Right cardiac atrium (tissue), 5 donors: ENCODE measurements around the gene CD99. TPM values are rescaled to one million over a fixed set of nuclear protein-coding genes. Genes with fewer than 3 reads are reported as not detected.
"Not testable (repeated sequence)": the region's sequence is repeated elsewhere in the genome, so short reads cannot be mapped to it uniquely, and the experiment has no call there.

ENCODE experiments used
- ATAC-seq, 2 donors: fragments of 200-7000 bp; cut with Tn5 transposase; one replicate each; pipeline versions ENCODE4 v1.8.0 to v1.9.1; 2020; ENCODE audit warnings: moderate library complexity in 2 of 2, mild to moderate bottlenecking in 1 of 2
- DNase-seq, 3 donors: peaks; one replicate each; pipeline ENCODE4 v3.0.0-alpha.2; 2020
- H3K27ac ChIP-seq: one replicate; pipeline ENCODE4 v1.5.1; 2013; ENCODE audit warnings: mild to moderate bottlenecking, low read length, control low read depth, moderate library complexity
- H3K27me3 ChIP-seq: one replicate; pipeline ENCODE4 v1.6.1; 2013; ENCODE audit not compliant: control insufficient read depth, insufficient read depth
- H3K4me1 ChIP-seq: one replicate; pipeline ENCODE4 v1.6.1; 2013; ENCODE audit warnings: low read length; ENCODE audit not compliant: control insufficient read depth, insufficient read depth
- H3K4me3 ChIP-seq: one replicate; pipeline ENCODE4 v1.5.1; 2013; ENCODE audit warnings: low read length, control low read depth
- H3K9me3 ChIP-seq: one replicate; pipeline ENCODE4 v1.6.1; 2013; ENCODE audit warnings: low read length; ENCODE audit not compliant: control insufficient read depth
- WGBS: extraction: QIAGEN DNeasy Blood & Tissue Kit; methylation state at CpG from one replicate; pipeline ENCODE4 v1.1.7; 2013; 5-methylcytosine and 5-hydroxymethylcytosine counted together
- intact Hi-C, 4 donors: fragments of 100-400 bp; cut with DNase I; formaldehyde crosslinking; loops; one replicate each; pipeline versions ENCODE4 v1.11.0 to v1.14.0; 2022 to 2023
- polyA plus RNA-seq: library from polyadenylated mRNA; stranded (reverse); fragments of 200-250 nt; gene quantifications from one replicate; pipeline ENCODE4 v1.2.3, GENCODE V29; 2013
- total RNA-seq, 4 donors: library from RNA; stranded (reverse); fragmentation: NEBNext Ultra II Directional; extraction: Animal tissue kit (Norgen Biotek cat#: 25700); gene quantifications; one replicate each; pipeline ENCODE4 v1.2.1, GENCODE V29; 2021
- donor health status: healthy with polysubstance abuse.
- donor health status: DM: no; HTN: yes; CAD: no.
- donor health status: DM: no; HTN: no; CAD: no.
- donor health status: DM: no; HTN: yes; CAD: no; lungs with severe emphysema.
- donor health status: DM: yes; HTN: yes; CAD: no.

Gene CD99
- total and polyA plus RNA-seq, 5 donors, result 230 to 387 (median 337) TPM

DNA sequence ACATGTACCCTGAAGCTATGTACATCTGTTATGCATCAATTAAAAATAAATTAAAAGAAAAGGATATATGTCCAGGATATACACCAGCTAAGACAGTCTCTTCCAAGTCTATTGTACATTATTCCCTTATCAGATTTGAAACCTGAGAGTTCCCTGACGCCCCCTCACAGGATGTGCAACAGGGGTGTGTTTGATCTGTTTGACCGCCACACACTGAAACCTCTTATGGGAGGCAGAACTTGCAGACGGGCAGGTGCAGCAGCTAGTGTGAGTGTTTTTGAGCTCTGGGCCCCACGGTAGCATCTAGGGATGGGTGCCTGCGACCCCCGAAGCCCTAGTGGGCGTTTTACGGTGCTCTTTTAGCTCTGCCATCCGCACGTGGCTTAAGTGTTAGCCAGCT lies 65.5 kb downstream of the CD99 start:
- H3K4me3 ChIP-seq, result no peak overlapping the region
- WGBS, result 79% methylated on average over 10 of the region's 10 CpGs
- no peak overlapping the region for H3K27ac ChIP-seq
- DNase-seq (no peak), ATAC-seq (no peak)
- intact Hi-C loops, result no loop called here
- peaks cover 2% of the 10 kb centered on the region for H3K4me1 ChIP-seq
- H3K27me3 ChIP-seq, result no peaks in the 10 kb centered on the region
- no peaks in the 10 kb centered on the region for H3K9me3 ChIP-seq

DNA sequence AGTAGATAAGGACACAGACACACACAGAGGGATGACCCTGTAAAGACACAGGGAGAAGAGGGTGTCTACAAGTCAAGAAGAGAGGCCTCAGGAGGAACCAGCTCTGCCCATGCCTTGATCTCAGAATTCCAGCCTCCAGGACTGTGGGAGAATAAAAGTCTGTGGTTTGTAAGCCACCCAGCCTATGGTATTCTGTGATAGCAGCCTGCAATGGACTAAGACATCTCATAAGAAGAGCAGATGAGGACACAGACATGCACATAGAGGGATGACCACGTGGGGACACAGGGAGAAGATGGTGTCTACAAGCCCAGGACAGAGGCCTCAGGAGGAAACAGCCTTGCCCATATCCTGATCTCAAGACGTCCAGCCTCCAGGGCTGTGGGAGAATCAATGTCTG lies 70.2 kb downstream of the CD99 start:
- Histone ChIP-seq H3K27me3 (no peaks in the 10 kb centered on the region), H3K4me3 (no peak overlapping the region), H3K4me1 (peaks cover 2% of the 10 kb centered on the region), H3K9me3 (no peaks in the 10 kb centered on the region), H3K27ac (no peak overlapping the region)
- no peak for ATAC-seq
- no peak for DNase-seq
- 80% methylated on average over 2 of the region's 2 CpGs for WGBS
- intact Hi-C loops, result no loop called here

DNA sequence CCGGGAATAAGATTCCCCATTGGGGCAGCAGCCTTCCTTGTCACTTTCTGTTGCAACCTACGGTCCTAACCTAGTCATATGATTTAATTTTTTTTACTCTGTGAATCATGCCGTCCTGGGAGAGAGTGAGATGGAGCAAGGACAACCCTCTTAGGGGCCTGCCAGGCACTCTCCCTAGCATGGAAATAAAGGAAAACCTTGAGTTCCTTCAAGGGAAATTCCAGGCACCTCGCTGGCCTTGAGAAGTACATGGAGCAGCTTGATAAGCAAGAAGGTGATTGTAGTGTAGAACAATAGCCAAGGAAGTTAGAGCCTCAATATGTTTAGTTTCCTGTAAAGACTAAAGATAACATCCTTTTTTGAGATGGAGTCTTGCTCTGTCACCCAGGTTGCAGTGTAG lies 71.6 kb downstream of the CD99 start:
- H3K4me3 ChIP-seq, DNase-seq, H3K9me3 ChIP-seq, H3K4me1 ChIP-seq, intact Hi-C loops, H3K27ac ChIP-seq, H3K27me3 ChIP-seq: not testable (repeated sequence)
- 74% methylated on average over 4 of the region's 4 CpGs for WGBS
- ATAC-seq, result peak in 1 of 2 donors; percentile 51

DNA sequence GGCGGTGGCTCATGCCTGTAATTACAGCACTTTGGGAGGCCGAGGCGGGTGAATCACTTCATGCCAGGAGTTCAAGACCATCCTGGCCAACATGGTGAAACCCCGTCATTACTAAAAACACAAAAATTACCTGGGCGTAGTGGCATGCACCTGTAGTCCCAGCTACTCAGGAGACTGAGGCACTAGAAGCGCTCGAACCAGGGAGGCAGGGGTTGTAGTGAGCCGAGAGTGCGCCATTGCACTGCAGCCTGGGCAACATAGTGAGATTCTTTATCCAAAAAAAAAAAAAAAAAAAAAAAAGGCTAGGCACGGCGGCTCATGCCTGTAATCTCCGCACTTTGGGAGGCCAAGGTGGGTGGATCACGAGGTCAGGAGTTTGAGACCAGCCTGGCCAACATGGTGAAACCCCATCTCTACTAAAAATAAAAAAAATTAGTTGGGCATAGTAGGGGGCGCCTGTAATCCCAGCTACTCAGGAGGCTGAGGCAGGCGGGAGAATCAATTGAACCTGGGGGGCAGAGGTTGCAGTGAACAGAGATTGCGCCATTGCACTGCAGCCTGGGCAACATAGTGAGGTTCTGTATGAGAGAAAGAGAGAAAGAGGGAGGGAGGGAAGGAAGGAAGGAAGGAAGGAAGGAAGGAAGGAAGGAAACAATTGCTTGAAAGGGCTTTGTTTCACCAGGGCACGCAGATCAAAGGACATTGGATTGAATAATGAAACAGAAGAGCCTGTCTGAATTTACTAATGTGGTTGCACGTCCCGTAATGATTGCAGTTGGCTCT lies 73.9 kb downstream of the CD99 start:
- H3K4me3 ChIP-seq, H3K27me3 ChIP-seq, intact Hi-C loops, H3K27ac ChIP-seq, H3K4me1 ChIP-seq, DNase-seq, ATAC-seq, H3K9me3 ChIP-seq: not testable (repeated sequence)
- WGBS, result 86% methylated on average over 19 of the region's 19 CpGs

DNA sequence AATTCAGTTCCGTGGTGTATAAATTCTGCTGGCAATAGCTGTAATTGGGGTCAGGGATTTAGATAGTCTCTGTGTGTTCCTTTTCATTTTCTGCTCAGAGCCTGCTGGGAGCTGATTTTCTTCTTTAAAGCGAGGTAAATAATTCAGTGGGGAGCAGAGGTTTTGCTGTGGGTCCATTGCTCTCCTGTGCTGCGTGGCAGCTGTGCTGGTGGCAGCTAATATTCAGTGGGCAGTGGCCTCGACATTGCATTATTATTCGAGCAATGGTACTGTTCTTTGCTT lies 74.4 kb downstream of the CD99 start:
- intact Hi-C loops, result no loop called here
- H3K27ac ChIP-seq, result no peak overlapping the region
- no peak overlapping the region for H3K4me3 ChIP-seq
- WGBS, result 84% methylated on average over 5 of the region's 5 CpGs
- H3K4me1 ChIP-seq, result peaks cover 2% of the 10 kb centered on the region
- H3K9me3 ChIP-seq, result no peaks in the 10 kb centered on the region
- ATAC-seq, result no peak
- no peak for DNase-seq
- H3K27me3 ChIP-seq, result no peaks in the 10 kb centered on the region

DNA sequence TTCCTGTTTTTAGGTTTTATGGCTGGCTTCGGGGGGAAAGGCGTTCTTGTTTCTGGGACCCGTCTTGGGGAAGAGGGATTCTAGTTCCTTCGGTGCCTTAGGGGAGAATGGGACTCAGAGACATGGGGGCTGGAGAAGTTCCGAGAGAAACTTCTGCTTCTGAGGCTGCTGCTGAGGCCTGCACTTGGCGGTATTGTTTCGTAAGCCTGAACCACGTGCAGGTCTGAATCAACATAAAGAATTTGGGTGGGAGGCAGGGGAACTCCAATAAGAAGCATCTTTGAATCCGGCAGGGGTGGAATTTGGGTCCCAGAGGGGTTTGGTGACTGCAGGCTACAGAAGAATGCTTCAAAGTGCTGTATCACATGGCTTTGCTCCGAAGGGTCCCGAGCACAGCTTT lies 75.8 kb downstream of the CD99 start:
- 89% methylated on average over 11 of the region's 11 CpGs for WGBS
- H3K27me3 ChIP-seq, result no peaks in the 10 kb centered on the region
- H3K4me3 ChIP-seq, result no peak overlapping the region
- DNase-seq, result no peak
- ATAC-seq, result no peak
- no peaks in the 10 kb centered on the region for H3K9me3 ChIP-seq
- no peaks in the 10 kb centered on the region for H3K4me1 ChIP-seq
- intact Hi-C loops, result no loop called here
- no peak overlapping the region for H3K27ac ChIP-seq

DNA sequence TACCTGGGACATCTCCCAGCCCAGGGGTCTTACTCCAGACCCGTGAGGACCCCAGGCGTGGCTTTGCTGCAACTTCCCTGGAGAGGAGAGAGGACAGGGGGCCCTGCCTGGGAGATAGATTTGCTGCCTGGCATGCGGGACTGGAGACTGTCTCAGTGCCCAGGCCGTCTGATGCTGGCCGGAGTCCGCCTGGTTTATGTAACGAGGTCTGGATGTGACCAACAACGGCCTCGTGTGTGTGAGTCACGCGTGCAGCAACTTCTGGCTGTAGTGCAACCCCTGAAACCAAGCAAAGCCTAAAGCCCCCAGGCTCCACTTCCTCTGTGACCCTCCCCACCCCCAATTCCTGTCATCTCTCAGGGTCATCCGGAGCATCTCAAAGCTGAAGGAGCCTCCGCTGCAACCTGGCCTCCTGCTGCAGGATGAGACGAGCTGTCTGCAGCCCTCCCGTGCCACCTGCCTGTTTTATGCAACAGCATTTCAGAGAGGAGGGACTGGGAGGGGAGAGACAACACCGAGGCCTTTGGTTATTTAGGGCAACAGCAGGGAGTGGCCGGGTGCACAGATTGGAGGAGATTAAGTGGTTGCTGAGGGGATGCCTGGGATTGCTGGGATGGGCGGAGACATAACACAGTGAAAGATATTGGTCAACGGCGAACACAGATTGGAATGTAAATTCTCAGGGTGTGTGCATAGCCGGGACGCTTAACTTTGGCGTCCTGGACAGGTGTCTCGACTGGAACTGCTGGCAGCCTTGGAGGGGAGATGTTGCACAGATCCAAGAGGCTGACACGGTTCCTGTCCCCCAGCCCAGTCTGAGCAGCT lies 76.7 kb downstream of the CD99 start:
- Histone ChIP-seq H3K9me3 (no peaks in the 10 kb centered on the region), H3K4me3 (no peak overlapping the region), H3K4me1 (no peaks in the 10 kb centered on the region), H3K27ac (no peak overlapping the region), H3K27me3 (no peaks in the 10 kb centered on the region)
- WGBS, result 50% methylated on average over 25 of the region's 25 CpGs
- peak in 1 of 2 donors; percentile 59 for ATAC-seq
- intact Hi-C loops, result no loop called here
- peak; percentile 33 to 56 (median 53) for DNase-seq

DNA sequence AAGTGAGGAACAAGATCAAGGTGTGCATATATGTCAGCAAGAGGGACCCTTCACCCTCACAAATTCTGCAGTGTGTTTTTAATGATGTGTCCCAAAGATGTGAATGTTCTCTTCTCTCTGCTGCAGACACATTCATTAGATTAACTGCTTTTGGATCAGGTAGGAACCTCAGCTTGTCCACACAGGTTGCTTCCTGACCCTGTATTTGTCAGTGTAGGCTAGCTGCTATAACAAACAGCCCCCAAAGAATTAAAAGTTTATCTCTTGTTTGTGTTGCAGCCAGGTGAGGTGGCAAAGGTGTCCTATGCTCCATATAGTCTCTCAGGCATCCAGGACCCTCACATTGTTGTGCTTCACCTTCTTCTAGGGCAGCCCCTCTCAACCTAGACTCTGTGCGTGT lies 78.5 kb downstream of the CD99 start:
- 89% methylated on average over 1 of the region's 1 CpG for WGBS
- ATAC-seq, result no peak
- intact Hi-C loops, result no loop called here
- Histone ChIP-seq H3K9me3 (no peaks in the 10 kb centered on the region), H3K27me3 (no peaks in the 10 kb centered on the region), H3K4me1 (no peaks in the 10 kb centered on the region), H3K27ac (no peak overlapping the region), H3K4me3 (no peak overlapping the region)
- no peak for DNase-seq

DNA sequence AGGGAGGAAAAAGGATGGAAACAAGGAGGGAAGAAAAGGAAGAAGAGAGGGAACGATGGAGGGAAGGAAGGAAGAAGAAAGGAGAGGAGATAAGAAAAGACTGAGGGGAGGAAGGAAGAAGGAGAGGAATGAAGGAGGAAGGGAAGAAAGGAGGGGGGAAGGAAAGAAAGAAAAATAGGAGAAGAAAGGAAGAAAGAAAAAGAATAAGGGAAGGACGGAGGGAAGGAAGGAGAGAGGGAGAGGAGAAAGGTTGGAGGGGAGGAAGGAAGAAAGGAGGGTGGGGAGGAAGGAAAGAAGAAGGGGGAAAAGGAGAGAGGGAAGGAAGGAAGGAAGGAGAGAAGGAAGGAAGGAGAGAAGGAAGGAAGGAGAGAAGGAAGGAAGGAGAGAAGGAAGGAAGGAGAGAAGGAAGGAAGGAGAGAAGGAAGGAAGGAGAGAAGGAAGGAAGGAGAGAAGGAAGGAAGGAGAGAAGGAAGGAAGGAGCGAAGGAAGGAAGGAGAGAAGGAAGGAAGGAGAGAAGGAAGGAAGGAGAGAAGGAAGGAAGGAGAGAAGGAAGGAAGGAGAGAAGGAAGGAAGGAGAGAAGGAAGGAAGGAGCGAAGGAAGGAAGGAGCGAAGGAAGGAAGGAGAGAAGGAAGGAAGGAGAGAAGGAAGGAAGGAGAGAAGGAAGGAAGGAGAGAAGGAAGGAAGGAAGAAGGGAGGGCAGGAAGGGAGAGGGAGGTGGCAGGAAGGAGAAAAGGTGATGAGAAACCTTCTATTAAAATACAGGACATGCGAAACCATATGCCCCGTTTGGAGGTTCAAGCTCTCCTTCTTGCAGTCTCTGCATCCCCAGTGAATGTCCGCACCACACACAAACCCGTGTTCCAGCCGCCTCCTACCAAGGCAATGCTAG lies 82.3 kb downstream of the CD99 start:
- H3K9me3 ChIP-seq, intact Hi-C loops, ATAC-seq, H3K27me3 ChIP-seq, H3K4me3 ChIP-seq, H3K4me1 ChIP-seq, DNase-seq, H3K27ac ChIP-seq: not testable (repeated sequence)
- 82% methylated on average over 8 of the region's 10 CpGs for WGBS

DNA sequence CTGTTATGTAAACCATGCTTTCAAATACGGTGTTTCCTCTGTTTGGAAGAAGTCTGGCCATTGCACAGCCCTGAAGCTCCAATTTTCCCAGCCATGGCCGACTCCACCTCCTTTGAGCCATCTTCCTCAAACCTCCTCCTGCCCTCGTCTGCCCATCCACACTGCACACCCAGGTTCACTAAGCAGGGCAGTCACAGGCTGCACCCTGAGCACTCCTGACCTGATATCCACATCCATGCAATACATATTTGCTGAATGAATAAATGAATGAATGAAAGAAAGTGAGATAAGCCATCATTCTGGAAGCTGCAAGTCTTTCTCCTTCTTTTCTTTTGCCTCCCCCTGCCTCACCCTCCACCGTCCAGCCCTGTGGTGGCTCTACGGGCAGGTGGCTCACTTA lies 83.0 kb downstream of the CD99 start:
- Histone ChIP-seq H3K4me1 (no peaks in the 10 kb centered on the region), H3K4me3 (no peak overlapping the region), H3K9me3 (no peaks in the 10 kb centered on the region), H3K27me3 (no peaks in the 10 kb centered on the region), H3K27ac (no peak overlapping the region)
- WGBS, result 83% methylated on average over 5 of the region's 5 CpGs
- DNase-seq, result no peak
- intact Hi-C loops, result no loop called here
- ATAC-seq, result no peak

DNA sequence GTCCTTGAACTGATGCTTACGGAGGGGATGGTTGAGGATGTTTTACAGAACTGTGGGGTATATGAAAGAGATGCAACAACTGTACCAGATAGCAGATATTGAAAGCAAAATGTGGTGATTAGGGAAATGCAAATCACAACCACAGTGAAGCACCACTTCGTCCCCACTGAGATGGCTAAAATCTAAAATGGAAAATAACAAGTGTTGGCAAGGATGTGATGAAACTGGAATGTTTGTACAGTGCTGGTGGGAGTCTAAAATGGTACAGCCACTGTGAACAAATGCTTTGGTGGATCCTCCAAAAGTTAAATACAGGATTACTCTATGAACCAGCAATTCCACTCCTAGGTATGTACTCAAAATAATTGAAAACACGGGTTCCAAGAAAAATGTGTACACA lies 83.7 kb downstream of the CD99 start:
- Histone ChIP-seq H3K27me3 (no peaks in the 10 kb centered on the region), H3K4me1 (no peaks in the 10 kb centered on the region), H3K9me3 (no peaks in the 10 kb centered on the region), H3K4me3 (no peak overlapping the region), H3K27ac (no peak overlapping the region)
- no peak for ATAC-seq
- 96% methylated on average over 3 of the region's 3 CpGs for WGBS
- intact Hi-C loops, result no loop called here
- DNase-seq, result no peak
